HG03378 (cell line): ENCODE data around the gene TACR1.
A peak's percentile ranks its signal among the peaks of the same experiment; 100 is the strongest.
"Not testable (repeated sequence)": the region's sequence is repeated elsewhere in the genome, so short reads cannot be mapped to it uniquely, and the experiment has no call there.

Source experiments
- ATAC-seq: cut with Tn5 transposase; IDR thresholded peaks from one replicate; pipeline ENCODE4 v1.9.1; 2021; ENCODE audit warnings: mild to moderate bottlenecking, moderate library complexity; ENCODE audit not compliant: unreplicated experiment

The TACR1 gene

GRCh38 chr2:75094405-75094804 is 104.9 kb downstream of the TACR1 start:
- no peak for ATAC-seq

GRCh38 chr2:75090770-75091515 is 108.4 kb downstream of the TACR1 start:
- no peak for ATAC-seq

- ATAC-seq, result no peak
These were observed 109.8 kb downstream of the TACR1 start for GRCh38 chr2:75089471-75089870.

GRCh38 chr2:75088791-75089190 is 110.5 kb downstream of the TACR1 start:
- ATAC-seq, result no peak

GRCh38 chr2:75087736-75088135 is 111.6 kb downstream of the TACR1 start:
- no peak for ATAC-seq

- ATAC-seq, result no peak
These were observed 119.7 kb downstream of the TACR1 start for GRCh38 chr2:75079575-75079974.

GRCh38 chr2:75077909-75078308 is 121.4 kb downstream of the TACR1 start:
- ATAC-seq, result no peak

GRCh38 chr2:75076088-75076487 is 123.2 kb downstream of the TACR1 start:
- no peak for ATAC-seq

GRCh38 chr2:75074708-75075107 is 124.6 kb downstream of the TACR1 start:
- ATAC-seq, result no peak

GRCh38 chr2:75074228-75074627 is 125.1 kb downstream of the TACR1 start:
- ATAC-seq, result no peak

- no peak for ATAC-seq
These were observed 127.6 kb downstream of the TACR1 start for GRCh38 chr2:75071766-75072165.

GRCh38 chr2:75068546-75068945 is 130.8 kb downstream of the TACR1 start:
- no peak for ATAC-seq

GRCh38 chr2:75067506-75067905 is 131.8 kb downstream of the TACR1 start:
- ATAC-seq, result no peak

GRCh38 chr2:75066121-75066902 is 133.0 kb downstream of the TACR1 start:
- ATAC-seq, result no peak

- no peak for ATAC-seq
These were observed 133.8 kb downstream of the TACR1 start for GRCh38 chr2:75065402-75066008.

- peak; percentile 88 for ATAC-seq
These were observed 134.5 kb downstream of the TACR1 start for GRCh38 chr2:75064691-75065396.

GRCh38 chr2:75063906-75064305 is 135.4 kb downstream of the TACR1 start:
- no peak for ATAC-seq

- ATAC-seq, result no peak
These were observed 140.9 kb downstream of the TACR1 start for GRCh38 chr2:75058427-75058826.

GRCh38 chr2:75057150-75057549 is 142.2 kb downstream of the TACR1 start:
- not testable (repeated sequence) for ATAC-seq

GRCh38 chr2:75055820-75056675 is 143.3 kb downstream of the TACR1 start:
- ATAC-seq, result no peak
